WI38 (cell line): ENCODE data around the gene MS4A14.

ENCODE experiments used
- H3K4me3 ChIP-seq: 2 replicates; pipeline ENCODE4 v1.5.1; 2011; ENCODE audit warnings: low read depth, mild to moderate bottlenecking, control low read depth, low read length
- TF ChIP-seq, protein P1 (sequence below): IDR thresholded peaks from 2 replicates; pipeline ENCODE4 v1.5.1; 2012; ENCODE audit warnings: low read depth, mild to moderate bottlenecking, control low read depth, low read length

Gene MS4A14

DNA sequence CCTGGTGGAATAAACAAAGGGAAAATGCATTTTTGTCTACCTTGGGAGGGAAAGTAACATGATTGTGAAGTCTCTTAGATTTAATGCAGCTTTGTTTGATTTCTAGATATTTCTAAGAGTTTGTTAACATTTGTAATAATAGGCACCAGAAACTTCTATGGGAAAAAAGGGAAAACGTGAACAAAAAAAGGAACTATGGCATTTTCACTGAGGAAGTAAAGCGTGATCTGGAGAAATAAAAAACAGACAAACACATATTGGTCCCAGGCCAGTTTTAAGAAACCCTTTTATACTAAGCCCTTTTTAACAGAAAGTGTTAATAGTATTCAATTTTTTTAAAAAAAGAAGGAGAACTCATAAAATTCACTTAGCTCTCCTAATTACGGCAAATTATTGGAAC is 24.9 kb upstream of the MS4A14 start:
- H3K4me3 ChIP-seq: no peak overlapping the region
- TF ChIP-seq, protein P1, sequence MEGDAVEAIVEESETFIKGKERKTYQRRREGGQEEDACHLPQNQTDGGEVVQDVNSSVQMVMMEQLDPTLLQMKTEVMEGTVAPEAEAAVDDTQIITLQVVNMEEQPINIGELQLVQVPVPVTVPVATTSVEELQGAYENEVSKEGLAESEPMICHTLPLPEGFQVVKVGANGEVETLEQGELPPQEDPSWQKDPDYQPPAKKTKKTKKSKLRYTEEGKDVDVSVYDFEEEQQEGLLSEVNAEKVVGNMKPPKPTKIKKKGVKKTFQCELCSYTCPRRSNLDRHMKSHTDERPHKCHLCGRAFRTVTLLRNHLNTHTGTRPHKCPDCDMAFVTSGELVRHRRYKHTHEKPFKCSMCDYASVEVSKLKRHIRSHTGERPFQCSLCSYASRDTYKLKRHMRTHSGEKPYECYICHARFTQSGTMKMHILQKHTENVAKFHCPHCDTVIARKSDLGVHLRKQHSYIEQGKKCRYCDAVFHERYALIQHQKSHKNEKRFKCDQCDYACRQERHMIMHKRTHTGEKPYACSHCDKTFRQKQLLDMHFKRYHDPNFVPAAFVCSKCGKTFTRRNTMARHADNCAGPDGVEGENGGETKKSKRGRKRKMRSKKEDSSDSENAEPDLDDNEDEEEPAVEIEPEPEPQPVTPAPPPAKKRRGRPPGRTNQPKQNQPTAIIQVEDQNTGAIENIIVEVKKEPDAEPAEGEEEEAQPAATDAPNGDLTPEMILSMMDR: no peak

DNA sequence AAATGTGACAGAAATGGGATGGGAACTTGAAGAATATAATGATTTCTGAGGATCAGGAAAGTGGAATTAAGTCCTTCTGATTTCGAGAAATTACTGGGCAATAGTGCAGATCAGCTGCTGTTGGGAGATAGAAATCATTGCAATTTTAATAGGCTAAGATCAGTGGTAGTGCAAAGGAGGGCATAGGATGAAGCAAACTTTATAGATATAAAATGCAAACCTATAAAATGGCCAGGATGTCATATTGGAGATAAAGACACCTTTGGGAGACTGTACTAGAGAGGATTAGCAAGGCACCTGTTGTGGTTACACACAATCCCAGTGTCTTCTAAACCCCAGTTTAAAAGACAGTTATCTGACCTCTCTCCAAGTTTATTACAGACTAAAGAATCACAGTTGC is 24.4 kb upstream of the MS4A14 start:
- H3K4me3 ChIP-seq: no peak overlapping the region
- TF ChIP-seq, protein P1: no peak

DNA sequence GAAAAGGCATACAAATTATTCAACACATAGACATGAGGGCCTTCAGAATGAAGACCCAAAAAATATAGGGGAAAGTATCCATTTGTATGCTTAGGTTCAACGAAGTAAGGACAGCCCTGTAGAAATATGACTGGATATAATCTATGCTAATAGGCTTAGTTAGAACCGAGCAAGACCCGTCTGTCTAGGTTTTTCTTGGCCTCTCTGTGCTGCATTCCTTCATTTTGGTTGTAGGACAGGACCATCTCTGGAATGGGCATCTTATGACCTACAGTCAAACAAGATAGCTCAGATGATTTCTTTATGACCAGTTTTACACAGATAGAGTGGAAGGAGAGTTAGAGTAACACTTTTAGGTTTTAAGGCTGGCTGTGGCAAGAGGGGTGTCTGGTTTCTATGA is 23.5 kb upstream of the MS4A14 start:
- no peak overlapping the region for H3K4me3 ChIP-seq
- TF ChIP-seq, protein P1: no peak

DNA sequence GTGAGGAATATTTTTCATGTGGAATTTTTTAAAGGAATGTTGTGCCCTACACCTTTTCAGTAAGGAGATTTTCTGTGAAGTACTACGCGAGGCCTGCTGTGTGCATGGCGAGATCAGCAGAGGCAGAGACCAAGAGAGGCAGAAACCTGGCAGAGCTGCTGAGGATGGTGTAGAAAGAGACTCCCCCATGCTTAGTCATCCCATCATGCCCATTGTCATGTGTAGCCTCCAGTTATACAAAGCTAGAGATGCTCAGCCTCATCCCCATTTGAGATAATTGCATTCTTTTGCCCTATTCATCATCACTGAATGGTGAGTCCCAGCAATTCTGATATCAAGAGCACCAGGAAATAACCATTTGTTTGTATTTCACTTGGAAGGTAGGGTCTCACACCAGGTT is 20.9 kb upstream of the MS4A14 start:
- H3K4me3 ChIP-seq: no peak overlapping the region
- TF ChIP-seq, protein P1: no peak

DNA sequence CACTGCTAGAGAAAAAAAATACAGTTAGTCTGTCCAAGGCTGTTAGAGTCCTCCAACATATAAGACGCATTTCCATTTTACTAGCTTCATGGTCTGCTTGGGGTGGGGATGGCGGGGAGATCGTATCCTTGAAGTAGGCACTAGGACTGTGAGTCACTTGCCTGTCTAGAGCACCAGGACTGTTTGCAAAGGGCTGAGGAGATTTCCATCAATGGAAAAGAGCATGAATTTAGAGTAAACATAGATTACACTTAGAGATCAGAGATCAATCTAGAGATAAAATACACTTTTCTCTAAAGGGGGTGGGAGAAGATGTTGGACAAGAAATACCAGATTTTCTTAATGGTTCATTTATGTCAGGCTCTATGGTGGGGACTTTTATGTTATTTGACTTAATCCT is 19.7 kb upstream of the MS4A14 start:
- no peak overlapping the region for H3K4me3 ChIP-seq
- TF ChIP-seq, protein P1: no peak

DNA sequence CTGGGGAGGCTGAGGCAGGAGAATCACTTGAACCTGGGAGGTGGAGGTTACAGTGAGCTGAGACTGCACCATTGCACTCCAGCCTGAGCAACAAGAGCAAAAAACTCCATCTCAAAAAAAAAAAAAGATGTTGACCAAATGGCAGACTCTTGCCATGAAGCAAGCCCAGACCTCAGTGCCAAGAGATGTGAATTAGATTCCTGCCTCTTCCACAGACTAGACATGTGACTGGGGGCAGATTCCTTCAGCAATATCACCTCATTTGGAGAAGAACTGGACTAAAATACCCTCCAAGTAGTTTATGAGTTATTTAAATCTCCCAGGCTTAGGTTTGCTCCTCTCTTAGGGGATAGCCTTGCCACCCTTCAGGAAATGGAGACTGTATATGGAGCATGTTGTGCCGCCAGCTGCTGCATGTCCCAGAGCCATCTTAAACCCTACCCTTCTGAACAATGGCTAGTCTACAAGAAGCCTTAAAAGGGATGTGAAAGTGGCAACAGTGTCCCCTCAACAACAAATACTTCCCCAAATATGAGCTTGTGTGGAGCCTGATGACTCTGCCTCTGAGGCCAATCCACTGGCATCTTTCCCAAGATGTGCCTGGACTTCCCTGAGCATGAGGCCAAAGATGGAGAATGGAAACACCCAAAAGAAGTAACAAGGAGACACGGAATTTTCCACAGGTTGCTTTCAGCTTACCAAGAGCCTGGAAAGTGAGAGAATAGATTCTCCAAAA is 18.7 kb upstream of the MS4A14 start:
- H3K4me3 ChIP-seq: no peak overlapping the region
- TF ChIP-seq, protein P1: no peak

DNA sequence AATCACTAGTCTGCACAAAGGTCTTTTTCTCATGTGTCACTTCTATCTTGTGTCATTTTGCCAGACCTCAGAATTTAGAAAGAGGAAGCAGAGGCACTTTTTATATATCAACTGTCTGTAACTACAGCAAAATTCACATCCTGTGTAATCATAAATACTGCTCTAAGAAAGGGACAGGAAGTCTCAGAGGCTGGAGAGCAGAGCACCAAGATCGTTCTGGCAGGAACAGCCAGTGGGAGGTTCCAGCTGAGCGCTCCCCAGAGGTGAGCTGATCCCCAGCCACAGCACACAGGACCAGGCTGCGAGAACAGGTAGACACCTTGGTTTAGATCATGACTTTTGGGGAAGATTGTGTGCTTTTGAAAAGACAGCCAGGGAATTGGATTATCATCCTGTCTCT is 17.9 kb upstream of the MS4A14 start, which contains the start of gene MS4A7:
MS4A7 (plus strand) TSS at position 179 of the 400 bp plus-strand sequence. CDS start 4,610 bp downstream, outside the sequence.
- H3K4me3 ChIP-seq: no peak within 1 kb of the TSS
- TF ChIP-seq, protein P1: no peak
